SHP77 (cell line): Measurements from ENCODE around the gene GRAP.
A peak's percentile ranks its signal among the peaks of the same experiment; 100 is the strongest.

Experiments
- DNase-seq, 2 experiments: peaks; one replicate each; lab custom pipeline; 2025; lab: John Stamatoyannopoulos, UW

Gene GRAP

GRCh38 chr17:19018600-19018950, 28.2 kb downstream of the GRAP start:
- DNase-seq, result no peak

- DNase-seq, result no peak
Measured at GRCh38 chr17:19017804-19018599, 28.8 kb downstream of the GRAP start.

- DNase-seq, result no peak
Measured at GRCh38 chr17:19017401-19017800, 29.4 kb downstream of the GRAP start.

GRCh38 chr17:19016881-19017280, 29.9 kb downstream of the GRAP start:
- no peak for DNase-seq

- no peak for DNase-seq
Measured at GRCh38 chr17:19016297-19016696, 30.5 kb downstream of the GRAP start.

- DNase-seq, result no peak
Measured at GRCh38 chr17:19015428-19015827, 31.3 kb downstream of the GRAP start.

GRCh38 chr17:19014628-19015215, 32.0 kb downstream of the GRAP start:
- DNase-seq, result no peak

GRCh38 chr17:19013806-19014627, 32.7 kb downstream of the GRAP start:
- DNase-seq, result no peak

- no peak for DNase-seq
Measured at GRCh38 chr17:19013226-19013625, 33.5 kb downstream of the GRAP start.

GRCh38 chr17:19012171-19013080, 34.3 kb downstream of the GRAP start:
- no peak for DNase-seq

- DNase-seq, result no peak
Measured at GRCh38 chr17:19011581-19011980, 35.2 kb downstream of the GRAP start.

- no peak for DNase-seq
Measured at GRCh38 chr17:19010729-19011505, 35.8 kb downstream of the GRAP start.

- no peak for DNase-seq
Measured at GRCh38 chr17:19009970-19010369, 36.8 kb downstream of the GRAP start.

- DNase-seq, result no peak
Measured at GRCh38 chr17:19006698-19007097, 40.1 kb downstream of the GRAP start.

GRCh38 chr17:19005789-19006430, 40.8 kb downstream of the GRAP start:
- no peak for DNase-seq

GRCh38 chr17:19005137-19005773, 41.5 kb downstream of the GRAP start:
- DNase-seq, result no peak

GRCh38 chr17:19004421-19005136, 42.2 kb downstream of the GRAP start, which contains the start of gene FAM83G:
Gene FAM83G (minus strand): TSS chr17:19004764. CDS start chr17:19004041, 723 bp downstream.
- DNase-seq, result peak; percentile 74 to 87

GRCh38 chr17:19003543-19004420, 43.0 kb downstream of the GRAP start:
- DNase-seq, result peak in 1 of 2 experiments; percentile 39
